ENCODE results near the gene TMEM181.
"Not testable (repeated sequence)": the region's sequence is repeated elsewhere in the genome, so short reads cannot be mapped to it uniquely, and the experiment has no call there.

TMEM181 gene

GRCh38 chr6:158605266-158605878, 45.5 kb downstream of the TMEM181 start:
- Histone ChIP-seq H3K4me1 (ENCODE audit: low read length) (no peaks in the 10 kb centered on the region), H3K36me3 (replicated peaks; ENCODE audit: low read depth, low read length) (peaks cover 5% of the 10 kb centered on the region), H3K79me2 (ENCODE audit: low read length) (no peaks in the 10 kb centered on the region), H3K9me3 (ENCODE audit: insufficient read depth, low read length) (no peaks in the 10 kb centered on the region), H3K9ac (ENCODE audit: low read length) (no peak overlapping the region), H2AFZ (ENCODE audit: low read depth, low read length) (no peak overlapping the region), H3K4me2 (ENCODE audit: low read length) (no peak overlapping the region), H3K27me3 (ENCODE audit: low read depth, low read length) (no peaks in the 10 kb centered on the region), H3K4me3 (ENCODE audit: low read length) (no peak overlapping the region), H4K20me1 (ENCODE audit: insufficient read depth, low read length) (no peaks in the 10 kb centered on the region), H3K27ac (ENCODE audit: low read length) (no peak overlapping the region)
- TF ChIP-seq CTCF (IDR thresholded peaks at IDR 0.05; ENCODE audit: low read depth, low read length) (peak; percentile 61), EZH2phosphoT487 (IDR thresholded peaks at IDR 0.05; ENCODE audit: low read depth) (no peak)

GRCh38 chr6:158606011-158606410, 46.1 kb downstream of the TMEM181 start:
- not testable (repeated sequence) for H3K4me2 ChIP-seq (ENCODE audit: low read length); H3K36me3 ChIP-seq (replicated peaks; ENCODE audit: low read depth, low read length); H3K4me3 ChIP-seq (ENCODE audit: low read length); H3K27ac ChIP-seq (ENCODE audit: low read length); H3K9me3 ChIP-seq (ENCODE audit: insufficient read depth, low read length); H3K27me3 ChIP-seq (ENCODE audit: low read depth, low read length); H3K79me2 ChIP-seq (ENCODE audit: low read length); H3K4me1 ChIP-seq (ENCODE audit: low read length); H4K20me1 ChIP-seq (ENCODE audit: insufficient read depth, low read length); H2AFZ ChIP-seq (ENCODE audit: low read depth, low read length); H3K9ac ChIP-seq (ENCODE audit: low read length)

- Histone ChIP-seq H3K4me2 (ENCODE audit: low read length) (no peak overlapping the region), H4K20me1 (ENCODE audit: insufficient read depth, low read length) (no peaks in the 10 kb centered on the region), H3K27ac (ENCODE audit: low read length) (no peak overlapping the region), H3K4me3 (ENCODE audit: low read length) (no peak overlapping the region), H3K79me2 (ENCODE audit: low read length) (no peaks in the 10 kb centered on the region), H3K4me1 (ENCODE audit: low read length) (no peaks in the 10 kb centered on the region), H3K9ac (ENCODE audit: low read length) (no peak overlapping the region), H3K27me3 (ENCODE audit: low read depth, low read length) (no peaks in the 10 kb centered on the region), H2AFZ (ENCODE audit: low read depth, low read length) (no peak overlapping the region), H3K36me3 (replicated peaks; ENCODE audit: low read depth, low read length) (peaks cover 5% of the 10 kb centered on the region), H3K9me3 (ENCODE audit: insufficient read depth, low read length) (no peaks in the 10 kb centered on the region)
- TF ChIP-seq CTCF (IDR thresholded peaks at IDR 0.05; ENCODE audit: low read depth, low read length), result no peak
- no peak for TF ChIP-seq EZH2phosphoT487 (IDR thresholded peaks at IDR 0.05; ENCODE audit: low read depth)
Measured at GRCh38 chr6:158606935-158607334, 47.0 kb downstream of the TMEM181 start.

- Histone ChIP-seq H3K4me3 (ENCODE audit: low read length) (no peak overlapping the region), H3K9ac (ENCODE audit: low read length) (no peak overlapping the region), H4K20me1 (ENCODE audit: insufficient read depth, low read length) (no peaks in the 10 kb centered on the region)
Measured at GRCh38 chr6:158607411-158608170, 47.7 kb downstream of the TMEM181 start.

More at GRCh38 chr6:158607411-158608170, 47.7 kb downstream of the TMEM181 start:
- Histone ChIP-seq H3K27me3 (ENCODE audit: low read depth, low read length) (no peaks in the 10 kb centered on the region), H3K9me3 (ENCODE audit: insufficient read depth, low read length) (no peaks in the 10 kb centered on the region), H3K79me2 (ENCODE audit: low read length) (no peaks in the 10 kb centered on the region), H3K36me3 (replicated peaks; ENCODE audit: low read depth, low read length) (peaks cover 5% of the 10 kb centered on the region), H2AFZ (ENCODE audit: low read depth, low read length) (no peak overlapping the region), H3K4me1 (ENCODE audit: low read length) (no peaks in the 10 kb centered on the region), H3K27ac (ENCODE audit: low read length) (no peak overlapping the region), H3K4me2 (ENCODE audit: low read length) (no peak overlapping the region)
- TF ChIP-seq EZH2phosphoT487 (IDR thresholded peaks at IDR 0.05; ENCODE audit: low read depth), result no peak
- no peak for TF ChIP-seq CTCF (IDR thresholded peaks at IDR 0.05; ENCODE audit: low read depth, low read length)

Measured in OCI-LY3 (cell line).